Renal cortex interstitium (tissue), 11 donors: ENCODE results near the gene GNL2. TPM values are rescaled to one million over a fixed set of nuclear protein-coding genes. Genes with fewer than 3 reads are reported as not detected.
"Not testable (repeated sequence)": the region's sequence is repeated elsewhere in the genome, so short reads cannot be mapped to it uniquely, and the experiment has no call there.

ENCODE experiments used
- DNase-seq, 11 donors: peaks; one replicate each; pipeline ENCODE4 v3.0.0-alpha.2; 2013; ENCODE audit warnings: low read depth in 9 of 11, low spot score in 4 of 11; ENCODE audit errors: extremely low read depth in 1 of 11
- polyA plus RNA-seq, 3 donors: library from polyadenylated mRNA; unstranded; fragments of 120-200 nt; gene quantifications; one replicate each; pipeline ENCODE4 v1.2.1, GENCODE V29; 2013; ENCODE audit not compliant: insufficient read length in 3 of 3

GNL2 gene
- polyA plus RNA-seq, 3 donors: 66.2 to 84.1 (median 74.9) TPM

DNA sequence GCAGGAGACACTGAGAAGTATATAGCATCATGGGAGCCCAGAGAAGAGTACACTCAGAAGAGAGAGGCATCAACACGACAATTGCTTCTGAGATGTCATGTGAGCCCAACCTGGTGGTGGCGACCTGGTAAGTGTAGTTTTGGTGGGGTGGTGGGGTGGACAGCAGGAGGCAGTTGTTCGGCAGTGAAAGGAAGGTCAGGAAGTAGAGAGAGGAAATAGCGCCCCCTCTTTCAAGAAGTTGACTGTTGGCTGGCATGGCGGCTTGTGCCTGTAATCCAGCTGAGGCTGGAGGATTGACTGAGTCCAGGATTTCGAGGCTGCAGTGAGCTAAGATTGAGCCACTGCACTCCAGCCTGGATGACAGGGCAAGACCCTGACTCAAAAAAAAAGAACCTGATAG, 26.4 kb upstream of the GNL2 start:
- DNase-seq: no peak

DNA sequence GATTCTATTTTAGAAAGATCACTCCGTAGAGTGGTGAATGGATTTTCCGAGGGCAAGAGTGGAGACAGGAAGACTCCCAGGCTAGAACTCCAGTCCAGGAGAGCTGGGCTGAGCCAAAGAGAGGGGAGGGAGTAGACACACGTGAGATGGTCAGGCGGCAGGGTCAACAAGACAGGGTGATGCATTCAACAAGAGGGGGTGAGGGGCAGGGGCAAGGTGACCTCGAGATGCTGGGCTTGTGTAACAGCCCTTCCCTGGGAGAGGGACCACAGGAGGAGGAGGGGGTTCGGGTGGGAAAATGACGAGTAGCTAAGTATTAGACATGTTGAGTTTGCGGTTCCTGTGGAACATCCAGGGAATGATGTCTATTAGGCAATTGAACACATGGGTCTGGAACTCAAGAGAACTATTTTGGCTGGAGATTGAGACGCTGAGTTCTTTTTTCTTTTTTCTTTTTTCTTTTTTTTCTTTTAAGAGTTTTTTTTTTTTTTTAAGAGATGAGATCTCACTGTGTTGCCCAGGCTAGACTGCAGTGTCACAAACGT, 25.7 kb upstream of the GNL2 start:
- DNase-seq: no peak

DNA sequence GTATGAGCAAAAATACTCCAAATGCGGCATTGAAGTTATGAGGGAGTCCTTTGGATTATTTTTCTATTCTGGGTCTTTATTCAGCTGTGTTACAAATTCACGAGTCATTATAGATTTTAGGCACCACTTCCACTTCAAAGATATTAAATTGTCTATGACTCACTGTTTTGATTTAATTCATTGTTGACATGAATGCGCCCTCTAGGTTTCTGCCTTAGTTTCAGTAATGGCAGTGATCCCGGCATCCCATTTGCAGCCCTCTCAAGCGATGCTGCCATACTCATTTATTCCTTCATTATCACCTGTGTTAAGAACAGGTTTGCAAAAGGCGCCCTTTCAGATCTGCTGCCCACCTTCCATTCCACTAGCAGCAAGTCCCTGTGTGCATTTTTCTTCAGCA, 25.0 kb upstream of the GNL2 start:
- no peak for DNase-seq

DNA sequence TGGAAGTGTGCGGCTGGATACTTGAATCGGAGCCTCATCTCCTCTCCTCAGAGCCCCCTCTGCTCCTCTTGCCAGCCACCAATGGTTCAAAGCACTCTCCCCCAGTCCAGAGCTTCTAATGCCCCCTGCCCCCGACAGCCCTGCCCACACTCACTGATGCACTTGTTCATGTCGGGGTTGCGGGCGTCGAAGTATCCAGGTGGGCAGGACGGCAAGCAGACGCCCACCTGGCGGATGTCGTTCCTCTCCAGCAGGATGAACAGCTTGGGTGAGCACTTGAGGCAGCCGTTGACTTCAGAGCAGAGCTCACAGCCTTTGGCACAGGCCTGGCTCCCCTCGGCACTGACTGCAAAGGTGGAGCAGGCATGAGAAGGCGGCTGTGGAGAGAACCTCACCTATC, 20.6 kb upstream of the GNL2 start:
- DNase-seq: no peak

GRCh38 chr1:37614105-37614504, 18.4 kb upstream of the GNL2 start:
- no peak for DNase-seq

DNA sequence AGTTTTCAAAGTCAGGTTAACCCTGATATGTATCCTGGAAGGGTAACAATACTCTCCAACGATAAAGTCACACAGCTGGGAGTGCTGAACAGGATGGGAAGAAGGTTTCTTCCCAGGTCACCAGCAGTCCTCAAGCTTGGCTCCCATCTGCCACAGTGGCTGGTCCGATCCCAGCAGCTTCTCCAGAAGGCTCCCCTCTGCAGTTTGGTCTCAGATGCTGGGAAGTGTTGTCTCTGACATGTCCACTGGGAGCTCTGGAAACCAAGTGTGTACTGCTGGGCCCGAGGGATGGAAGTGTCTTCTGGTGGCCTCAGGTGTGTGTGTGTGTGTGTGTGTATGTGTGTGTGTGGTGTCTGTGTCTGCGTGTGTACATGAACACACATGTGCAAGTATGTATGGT, 16.4 kb upstream of the GNL2 start:
- no peak for DNase-seq

- DNase-seq: no peak
These were observed 14.3 kb upstream of the GNL2 start for GRCh38 chr1:37609994-37610393.

GRCh38 chr1:37609002-37609401, 13.3 kb upstream of the GNL2 start:
- DNase-seq: no peak

GRCh38 chr1:37606481-37607263, 10.9 kb upstream of the GNL2 start:
- no peak for DNase-seq

DNA sequence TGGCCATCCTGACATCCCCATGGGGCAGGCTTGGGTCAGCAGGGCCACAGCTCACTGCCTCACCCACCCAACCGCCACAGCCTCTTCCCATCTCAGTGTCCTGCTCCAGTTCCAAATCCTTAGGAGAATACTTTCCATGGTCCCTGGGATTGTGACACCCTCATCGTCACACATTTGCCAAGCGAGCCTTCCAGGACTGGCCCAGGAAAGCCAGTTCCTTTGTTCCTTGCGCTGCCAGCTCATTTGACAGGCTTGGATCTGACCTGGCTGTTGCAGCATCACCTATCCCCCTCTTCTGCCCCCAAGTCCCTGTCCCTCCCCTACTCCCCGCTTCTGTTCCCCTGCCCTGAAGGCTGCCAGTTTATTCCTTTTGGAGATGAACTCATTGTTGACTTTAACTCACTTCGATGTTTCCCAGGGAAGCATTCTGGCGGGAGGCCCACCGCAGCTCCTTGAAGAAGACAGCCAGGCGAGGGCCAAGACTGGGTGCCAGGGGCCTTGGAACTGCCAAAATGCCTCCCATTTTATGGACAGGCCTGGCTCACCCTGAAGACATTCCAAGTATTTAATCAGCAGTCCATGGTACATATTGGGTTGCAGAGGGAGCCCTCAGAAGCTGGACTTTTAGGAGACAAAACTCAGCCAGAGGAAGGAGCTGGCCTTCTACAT, 10.2 kb upstream of the GNL2 start:
- no peak for DNase-seq

DNA sequence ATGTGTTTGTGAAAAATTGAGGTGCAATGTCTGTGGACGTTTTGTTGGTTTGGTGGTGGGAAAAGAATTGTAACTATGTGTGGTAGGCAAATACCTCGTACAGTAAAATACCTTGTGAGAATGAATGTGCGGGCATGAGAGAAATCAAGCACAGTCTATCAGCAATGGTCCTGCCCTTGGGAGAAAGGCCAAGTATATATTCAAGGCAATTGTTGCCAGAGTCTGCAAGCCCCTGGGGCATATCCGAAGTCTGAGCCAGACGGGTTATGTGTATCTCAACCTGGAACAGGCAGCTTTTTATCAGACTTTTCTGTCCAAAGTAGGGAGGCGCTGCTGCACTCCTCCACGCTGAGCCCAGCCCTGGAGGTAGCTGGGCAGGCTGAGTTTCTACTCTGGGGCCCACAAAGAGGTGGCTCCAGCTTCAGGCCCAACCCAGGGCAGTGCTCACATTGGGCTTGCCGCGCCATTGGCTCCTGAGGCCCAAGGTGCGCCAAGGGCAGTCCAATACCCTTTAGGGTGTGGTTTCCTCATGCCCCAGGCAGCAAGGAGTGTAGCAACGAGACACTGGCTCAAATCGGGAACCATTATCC, 9.4 kb upstream of the GNL2 start:
- no peak for DNase-seq

DNA sequence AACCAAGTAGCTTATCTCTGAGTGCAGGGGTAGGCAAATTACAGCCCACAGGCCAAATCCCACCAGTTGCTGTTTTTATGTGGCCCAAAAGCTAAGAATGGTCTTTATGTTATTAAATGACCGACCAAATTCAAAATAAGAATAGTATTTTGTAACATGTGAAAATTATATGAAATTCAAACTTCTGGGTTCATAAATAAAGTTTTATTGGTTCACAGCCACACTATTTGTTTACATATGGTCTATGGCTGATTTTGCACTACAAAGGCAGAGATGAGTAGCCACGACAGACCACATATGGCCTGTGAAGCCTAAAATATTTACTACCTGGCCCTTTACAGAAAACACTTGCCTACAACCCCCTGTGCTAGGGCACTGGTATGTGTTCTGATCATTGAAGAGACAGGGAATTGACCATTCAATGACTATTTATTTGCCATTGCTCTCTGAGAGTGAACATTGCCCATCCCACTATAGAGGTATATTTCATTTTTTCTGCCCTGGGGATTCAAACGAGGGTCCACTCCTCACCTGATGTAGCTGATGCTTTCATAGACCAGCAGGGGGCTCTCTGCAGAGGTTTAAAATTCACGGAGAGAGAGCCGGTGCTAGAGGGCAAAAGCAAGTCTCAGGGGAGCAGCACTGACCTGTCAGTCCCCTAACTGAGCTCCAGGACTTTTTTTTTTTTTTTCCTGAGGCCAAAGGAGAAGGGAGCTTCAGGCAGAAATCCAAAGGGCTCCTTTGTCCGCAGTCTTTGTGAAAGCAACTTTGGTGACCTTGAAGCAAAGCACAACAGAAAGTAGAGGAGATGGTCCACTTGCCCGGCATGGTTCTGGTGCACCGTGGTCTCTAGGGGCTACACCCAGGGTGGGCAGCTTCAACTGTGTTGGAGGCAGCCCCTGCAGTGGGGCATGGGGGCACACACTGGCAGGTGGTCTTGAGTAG, 7.3 kb upstream of the GNL2 start:
- DNase-seq: peak in 5 of 11 donors; percentile 13 to 37 (median 18)

- no peak for DNase-seq
These were observed 5.7 kb upstream of the GNL2 start for GRCh38 chr1:37601441-37601840.

- DNase-seq: peak in 1 of 11 donors; percentile 8
These were observed 4.2 kb upstream of the GNL2 start for GRCh38 chr1:37599940-37600339.

GRCh38 chr1:37596182-37596667, 488 bp upstream of the GNL2 start:
- no peak for DNase-seq

DNA sequence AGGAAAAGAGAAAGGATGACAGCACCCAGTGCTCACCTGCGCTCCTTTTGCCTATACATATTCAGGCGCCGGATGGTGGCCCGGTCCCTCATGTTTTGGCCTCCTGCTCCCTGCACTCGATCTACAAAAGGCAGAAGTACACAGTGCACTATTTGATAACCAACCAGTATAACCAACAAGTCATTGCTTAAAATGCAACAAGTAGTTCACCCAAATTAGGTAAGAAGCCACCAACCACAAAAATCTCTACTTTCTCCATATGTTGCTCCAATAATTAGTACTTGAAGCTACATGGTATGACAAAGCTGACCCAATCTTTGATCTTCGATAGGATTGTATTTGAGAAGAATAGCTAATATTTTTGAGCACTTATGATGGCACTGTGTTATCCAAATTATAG, 2.0 kb downstream of the GNL2 start:
- DNase-seq: no peak

- DNase-seq: no peak
These were observed 6.8 kb downstream of the GNL2 start for GRCh38 chr1:37588939-37589338.

DNA sequence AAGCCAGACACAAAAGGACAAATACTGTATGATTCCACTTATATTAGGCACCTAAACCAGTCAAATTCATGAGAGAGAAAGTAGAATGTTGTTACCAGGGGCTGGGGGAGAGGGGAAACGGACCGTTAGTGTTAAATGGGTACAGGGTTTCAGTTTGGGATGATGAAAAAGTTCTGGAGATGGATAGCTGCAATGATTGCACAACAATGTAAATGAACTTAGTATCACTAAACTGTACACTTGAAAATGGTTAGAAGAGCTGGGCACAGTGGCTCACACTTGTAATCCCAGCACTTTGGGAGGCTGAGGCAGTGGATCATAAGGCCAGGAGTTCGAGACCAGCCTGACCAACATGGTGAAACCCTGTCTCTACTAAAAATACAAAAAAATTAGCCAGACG, 11.2 kb downstream of the GNL2 start:
- not testable (repeated sequence) for DNase-seq

GRCh38 chr1:37575692-37576091, 20.0 kb downstream of the GNL2 start:
- DNase-seq: no peak
